NCI-H2171 (cell line): Measurements from ENCODE around the gene TTLL5.

Source experiments
- DNase-seq: peaks from one replicate; lab custom pipeline; 2025; lab: John Stamatoyannopoulos, UW

Gene TTLL5

GRCh38 chr14:75989134-75989533 is 328.1 kb downstream of the TTLL5 start:
- DNase-seq = no peak

- DNase-seq = no peak
These were observed 329.3 kb downstream of the TTLL5 start for GRCh38 chr14:75990297-75990696.

GRCh38 chr14:75991753-75992152 is 330.7 kb downstream of the TTLL5 start:
- DNase-seq = no peak

- DNase-seq = no peak
These were observed 332.6 kb downstream of the TTLL5 start for GRCh38 chr14:75993567-75994041.

- DNase-seq = no peak
These were observed 334.5 kb downstream of the TTLL5 start for GRCh38 chr14:75995372-75996041.

- no peak for DNase-seq
These were observed 335.4 kb downstream of the TTLL5 start for GRCh38 chr14:75996488-75996887.

- no peak for DNase-seq
These were observed 338.6 kb downstream of the TTLL5 start for GRCh38 chr14:75999511-76000190.

- DNase-seq = no peak
These were observed 341.3 kb downstream of the TTLL5 start for GRCh38 chr14:76002383-76002782.
